Stimulated activated CD4-positive, alpha-beta T cell treated with anti-CD3 and anti-CD28 coated beads, Interleukin-1b, Interleukin-23, amount 100 ng/mL, for 1 hour (primary cell): ENCODE measurements around the gene ANKH.

ENCODE experiments used
- DNase-seq, 2 donors: peaks; one replicate each; pipeline ENCODE4 v3.0.0-alpha.2; 2020; ENCODE audit warnings: low read depth in 2 of 2

ANKH gene

DNA sequence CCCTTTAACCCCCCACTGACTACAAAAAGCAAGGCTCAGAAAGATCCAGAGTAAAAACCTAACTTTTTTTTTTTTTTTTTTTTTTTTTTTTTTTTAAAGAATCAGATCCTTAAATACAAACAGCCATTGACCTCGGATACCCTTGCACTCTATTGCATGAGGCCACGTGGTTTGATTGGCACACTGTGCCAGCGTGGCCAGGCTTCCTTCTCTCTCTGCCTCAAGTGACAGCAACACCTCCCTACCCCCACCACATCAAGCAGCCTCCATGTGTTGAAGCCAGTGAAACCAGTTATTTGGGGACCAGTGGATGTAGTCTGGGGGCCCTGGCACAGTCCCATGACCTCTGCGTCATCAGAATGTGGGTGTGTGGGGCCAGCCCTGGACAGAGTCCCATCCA is 135.6 kb downstream of the ANKH start:
- no peak for DNase-seq

- no peak for DNase-seq
Observed at GRCh38 chr5:14734396-14734795, 137.2 kb downstream of the ANKH start.

- no peak for DNase-seq
Observed at GRCh38 chr5:14733661-14734060, 137.9 kb downstream of the ANKH start.

GRCh38 chr5:14732991-14733390 is 138.6 kb downstream of the ANKH start:
- DNase-seq: no peak

DNA sequence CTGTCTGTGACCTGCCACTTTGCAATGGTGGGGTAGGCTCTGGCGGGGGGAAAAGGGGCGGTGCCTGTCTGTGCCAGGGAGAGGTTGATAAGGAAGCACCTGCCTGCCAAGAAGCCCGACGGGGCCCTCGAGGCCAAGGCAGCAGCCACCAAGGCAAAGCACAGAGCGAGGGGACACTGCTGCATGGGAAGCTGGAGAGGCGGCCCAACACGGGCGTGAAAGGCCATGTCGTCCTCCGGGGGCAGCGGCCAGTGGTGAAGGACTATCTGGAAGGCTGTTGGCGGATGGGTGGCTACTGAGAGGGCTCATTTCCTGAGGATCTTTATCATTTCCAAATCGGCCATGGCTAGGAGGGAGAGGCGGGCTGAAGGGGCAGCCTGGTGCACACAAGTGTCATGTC is 140.7 kb downstream of the ANKH start:
- DNase-seq: no peak

DNA sequence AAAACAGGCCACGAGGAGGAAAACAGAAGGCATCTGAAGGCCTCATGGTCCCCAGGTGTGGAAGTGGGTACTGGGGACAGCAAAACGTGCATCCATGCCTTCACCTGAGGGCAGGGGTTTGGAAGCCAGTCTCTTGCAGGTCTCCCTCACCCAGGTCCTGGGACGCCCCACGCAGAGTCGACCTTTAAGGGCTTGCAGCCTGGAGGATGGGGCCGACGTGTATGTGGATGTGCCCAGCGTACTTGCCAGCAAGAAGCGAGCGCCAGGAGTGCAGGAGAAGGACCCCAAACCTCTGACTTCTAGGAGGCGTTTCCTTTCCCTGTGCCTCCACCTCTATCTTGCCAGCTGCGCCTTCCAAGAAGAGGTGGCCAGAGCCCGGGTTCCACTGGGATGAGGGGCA is 141.1 kb downstream of the ANKH start:
- DNase-seq: no peak

DNA sequence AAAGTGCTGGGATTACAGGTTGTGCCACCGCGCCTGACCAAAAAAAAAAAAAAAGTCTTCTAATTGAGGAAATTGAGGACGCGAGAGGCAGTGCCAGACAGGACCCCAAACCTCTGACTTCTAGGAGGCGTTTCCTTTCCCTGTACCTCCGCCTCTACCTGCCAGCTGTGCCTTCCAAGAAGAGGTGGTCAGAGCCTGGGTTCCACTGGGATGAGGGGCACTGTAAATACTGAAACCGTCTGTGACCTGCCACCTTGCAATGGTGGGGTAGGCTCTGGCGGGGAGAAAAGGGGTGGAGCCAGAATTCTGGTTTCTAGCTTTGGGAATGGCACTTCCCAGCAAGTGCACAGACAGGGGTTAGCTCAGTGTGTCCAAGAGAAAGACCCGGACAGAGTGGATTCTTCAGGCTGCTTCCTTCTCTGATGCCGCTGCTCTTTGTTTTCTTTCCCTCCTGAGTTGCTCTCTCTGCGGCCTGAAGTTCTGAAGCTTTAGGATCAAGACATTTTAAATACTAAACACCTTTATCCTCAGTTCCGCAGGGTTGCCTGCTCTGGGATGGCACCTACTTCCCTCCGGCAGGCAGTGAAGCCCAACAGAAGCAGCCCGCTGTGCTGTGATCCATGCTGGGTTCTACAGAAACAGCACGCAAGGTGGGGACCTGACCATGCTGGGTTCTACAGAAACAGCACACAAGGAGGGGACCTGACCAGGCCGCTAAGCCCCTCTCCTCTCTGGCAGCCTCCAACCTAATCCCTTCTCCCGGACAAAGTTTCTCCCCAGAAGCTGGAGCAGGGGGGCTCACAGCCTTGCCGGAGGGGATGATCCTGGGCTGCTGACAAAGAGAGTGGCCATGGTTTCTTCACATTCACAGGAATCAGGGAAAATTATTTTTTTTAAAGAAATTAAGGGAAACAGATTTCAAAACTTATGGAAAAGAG is 141.9 kb downstream of the ANKH start:
- no peak for DNase-seq

GRCh38 chr5:14728459-14728938 is 143.1 kb downstream of the ANKH start:
- DNase-seq: no peak

- no peak for DNase-seq
Observed at GRCh38 chr5:14727928-14728458, 143.6 kb downstream of the ANKH start.

DNA sequence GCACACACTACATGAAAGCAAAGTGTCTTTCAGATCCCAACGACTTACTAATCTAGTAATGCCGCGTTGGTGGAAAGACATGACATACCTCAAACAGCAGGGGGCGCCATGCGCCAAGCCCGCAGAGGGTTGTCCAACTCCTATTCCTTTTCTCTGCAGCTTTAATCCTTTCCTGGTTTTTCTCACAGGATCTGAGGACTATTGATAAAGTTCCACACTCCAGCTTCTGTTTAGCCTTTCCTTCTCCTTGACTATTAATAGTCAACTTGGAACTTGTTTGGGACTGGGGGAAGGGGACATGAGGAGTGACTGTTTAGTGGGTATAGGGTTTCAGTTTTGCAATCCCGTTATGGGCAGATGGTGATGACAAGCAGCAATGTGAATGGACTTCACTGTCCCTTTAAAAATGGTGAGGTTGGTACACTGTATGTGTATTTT is 144.1 kb downstream of the ANKH start:
- DNase-seq: peak; percentile 55 to 61

GRCh38 chr5:14726066-14726838 is 145.3 kb downstream of the ANKH start:
- DNase-seq: no peak

- DNase-seq: no peak
Observed at GRCh38 chr5:14724633-14725032, 146.9 kb downstream of the ANKH start.

DNA sequence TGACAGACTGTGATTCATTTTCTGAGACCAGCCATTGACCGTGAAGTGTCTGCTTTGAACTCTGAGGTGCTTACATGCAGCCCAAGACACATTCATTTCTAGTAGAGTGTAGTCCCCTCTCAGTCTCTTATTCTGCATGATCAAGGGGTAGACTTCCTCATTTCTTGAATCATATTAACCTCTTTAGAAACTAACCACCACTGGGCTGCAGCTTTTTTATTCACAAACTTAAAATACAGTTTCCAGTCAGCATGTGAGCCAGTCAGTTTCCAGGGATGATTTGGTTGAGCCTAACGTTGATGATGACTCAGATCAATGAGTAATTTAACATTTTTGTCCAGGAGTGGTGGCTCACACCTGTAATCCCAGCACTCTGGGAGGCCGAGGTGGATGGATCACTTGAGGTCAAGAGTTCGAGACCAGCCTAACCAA is 147.9 kb downstream of the ANKH start:
- no peak for DNase-seq

- DNase-seq: no peak
Observed at GRCh38 chr5:14722923-14723322, 148.7 kb downstream of the ANKH start.

- DNase-seq: no peak
Observed at GRCh38 chr5:14721990-14722656, 149.5 kb downstream of the ANKH start.

DNA sequence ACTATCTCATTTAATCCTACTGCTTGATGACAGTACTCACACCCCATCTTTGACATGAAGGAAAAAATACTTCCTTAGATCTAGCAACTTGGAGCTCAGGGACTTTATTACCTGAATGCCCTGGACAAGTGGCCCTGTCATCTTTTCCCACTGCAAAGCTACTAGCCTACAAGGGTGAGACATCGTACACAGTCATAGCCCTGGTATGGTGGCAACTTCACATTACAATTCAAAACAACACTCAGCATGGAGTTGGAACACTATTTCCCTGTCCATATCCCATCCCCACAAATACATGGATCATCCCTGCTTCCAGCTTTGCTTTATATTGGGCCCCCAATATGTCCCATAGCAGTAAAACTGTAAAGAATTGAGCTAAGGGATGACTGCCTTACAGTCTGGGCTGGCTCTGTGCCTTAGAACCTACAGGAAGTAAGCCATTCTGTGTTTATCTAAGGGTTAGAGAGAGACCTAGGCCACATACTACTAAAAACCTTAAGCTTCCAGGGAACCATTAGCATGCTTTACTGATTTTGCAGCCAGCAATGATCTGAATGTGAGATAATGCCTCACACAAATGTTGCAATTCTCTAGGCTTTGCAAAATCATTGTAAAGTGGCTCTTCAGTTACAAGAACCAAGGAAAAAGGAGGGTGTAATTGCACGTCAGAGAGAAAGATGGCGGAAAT is 151.2 kb downstream of the ANKH start:
- no peak for DNase-seq

GRCh38 chr5:14718778-14719177 is 152.8 kb downstream of the ANKH start:
- DNase-seq: no peak

DNA sequence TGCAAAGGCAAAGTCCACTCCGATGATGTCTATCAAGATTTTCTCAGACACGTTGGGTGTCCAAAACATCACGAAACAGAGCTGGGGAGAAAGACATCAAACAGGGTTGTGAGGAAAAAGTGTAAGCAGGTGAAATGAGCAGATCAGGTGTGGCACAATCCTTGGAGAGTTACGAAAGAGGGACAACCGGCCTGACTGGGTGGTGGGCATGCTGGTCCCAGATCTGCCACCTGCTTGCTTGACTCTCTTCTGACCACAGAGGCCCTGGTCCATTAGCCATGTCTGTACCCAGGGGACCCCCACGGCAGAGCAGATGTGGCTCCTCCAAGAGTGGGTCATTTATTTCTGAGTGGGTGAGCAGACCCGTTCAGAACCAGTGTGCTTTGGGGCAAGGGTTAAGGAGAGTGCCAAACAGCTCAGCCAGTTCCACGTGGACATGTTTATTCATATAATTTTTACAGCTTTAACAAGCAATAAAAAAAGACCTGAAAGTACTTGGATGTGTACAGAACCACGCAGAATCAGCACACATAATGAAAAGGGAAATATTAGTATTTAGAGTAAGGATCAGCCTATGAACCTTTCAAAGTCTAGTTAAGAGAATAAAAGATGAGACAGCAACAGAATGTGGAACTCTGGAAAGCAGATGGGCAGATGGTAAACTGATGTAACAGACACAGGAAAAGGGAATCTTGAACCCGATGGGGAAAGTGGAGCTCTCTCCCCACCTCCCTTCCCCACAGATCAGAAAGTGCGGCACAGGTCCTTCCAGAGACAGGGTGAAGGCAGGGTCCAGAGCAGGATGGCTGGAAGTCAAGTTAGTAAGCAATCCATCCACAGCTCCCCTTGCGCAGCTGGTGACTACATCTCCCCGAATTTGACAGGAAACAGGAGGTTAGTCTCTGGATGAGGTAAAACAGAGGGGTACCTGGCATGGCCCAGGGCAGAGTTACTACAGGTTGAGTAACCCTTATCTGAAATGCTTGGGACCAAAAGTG is 154.5 kb downstream of the ANKH start:
- DNase-seq: no peak

DNA sequence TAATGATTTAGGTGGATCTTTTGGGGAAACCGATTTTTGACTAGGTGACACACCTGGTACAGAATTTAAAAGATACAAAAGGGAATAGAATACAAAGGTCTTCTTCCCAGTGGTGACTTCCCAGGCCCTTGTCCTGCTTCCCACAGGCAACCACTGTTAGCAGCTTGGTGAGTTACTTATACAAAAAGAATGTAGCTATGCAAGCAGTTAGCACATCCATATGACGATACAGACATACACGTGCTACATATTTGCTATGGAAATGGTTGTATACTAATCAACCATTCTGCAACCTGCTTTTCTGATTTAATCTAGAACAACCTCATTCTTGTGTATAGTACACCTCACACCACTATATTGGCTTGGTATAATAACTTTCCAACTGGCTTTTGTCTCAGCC is 156.1 kb downstream of the ANKH start:
- no peak for DNase-seq

DNA sequence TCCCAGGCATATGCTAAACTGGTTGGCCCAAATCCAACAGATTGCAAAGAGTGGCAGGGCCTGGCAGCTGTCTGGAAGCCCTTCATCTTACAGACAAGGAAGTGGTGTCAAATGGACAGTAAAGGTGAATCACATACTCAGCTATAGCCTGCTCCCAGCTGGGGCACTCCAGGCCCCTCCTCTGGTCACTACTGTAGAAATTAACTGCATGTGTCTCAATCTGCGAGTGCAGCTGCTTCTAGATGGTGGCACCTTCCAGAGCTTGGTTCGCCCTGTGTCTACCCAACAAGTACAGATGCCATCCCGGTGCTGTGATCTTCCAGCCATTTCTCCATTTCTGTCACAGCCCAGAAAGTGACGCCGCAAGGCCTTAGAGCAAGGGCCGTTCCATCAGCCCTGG is 156.9 kb downstream of the ANKH start:
- DNase-seq: no peak
